WTC11 (cell line): ENCODE measurements around the gene KDF1. TPM values are rescaled to one million over a fixed set of nuclear protein-coding genes. Genes with fewer than 3 reads are reported as not detected.

Source experiments
- ATAC-seq: fragments of 200-7000 bp; cut with Tn5 transposase; 2 replicates; pipeline ENCODE4 v1.10.0; 2021; ENCODE audit warnings: mild to moderate bottlenecking, moderate library complexity
- CTCF ChIA-PET: fragments of 300-600 bp; sonication (Branson Sonifier 250); formaldehyde crosslinking; loops from one replicate; lab custom pipeline; 2021; ENCODE audit warnings: antibody characterized with exemption; lab: Charles Lee
- POLR2A ChIA-PET: fragments of 350-600 bp; sonication (Branson Sonifier 250); formaldehyde crosslinking; loops from one replicate; lab custom pipeline; 2021; ENCODE audit warnings: antibody characterized with exemption; lab: Charles Lee
- DNase-seq: peaks from one replicate; pipeline ENCODE4 v3.0.0; 2021; ENCODE audit warnings: low spot score
- H3K27ac Mint-ChIP-seq: 2 replicates; pipeline ENCODE4 v1.8.0; 2021; ENCODE audit warnings: mixed read lengths
- H3K27me3 Mint-ChIP-seq: 2 replicates; pipeline ENCODE4 v1.8.0; 2021; ENCODE audit warnings: low read depth, mild to moderate bottlenecking, moderate library complexity, mixed read lengths
- H3K36me3 Mint-ChIP-seq: 2 replicates; pipeline ENCODE4 v1.8.0; 2021; ENCODE audit warnings: mixed read lengths
- H3K4me1 Mint-ChIP-seq: 2 replicates; pipeline ENCODE4 v1.8.0; 2022; ENCODE audit warnings: mixed read lengths
- H3K4me3 Mint-ChIP-seq: 2 replicates; pipeline ENCODE4 v1.8.0; 2021; ENCODE audit warnings: mild to moderate bottlenecking, moderate library complexity, mixed read lengths
- H3K9me3 Mint-ChIP-seq: 2 replicates; pipeline ENCODE4 v1.8.0; 2021; ENCODE audit warnings: mixed read lengths
- ATF2 ChIP-seq: sonication (generic); formaldehyde crosslinking; IDR thresholded peaks from 2 replicates; pipeline ENCODE4 v1.8.1; 2022; ENCODE audit warnings: low read depth, missing genetic modification reagents, borderline replicate concordance
- CBFB ChIP-seq: sonication (generic); formaldehyde crosslinking; IDR thresholded peaks from 2 replicates; pipeline ENCODE4 v1.8.1; 2022; ENCODE audit warnings: mild to moderate bottlenecking, low read depth, missing genetic modification reagents
- FOXP1 ChIP-seq: sonication (generic); formaldehyde crosslinking; IDR thresholded peaks from 2 replicates; pipeline ENCODE4 v1.8.0; 2022; ENCODE audit warnings: missing genetic modification reagents, mild to moderate bottlenecking, moderate library complexity, borderline replicate concordance
- JAZF1 ChIP-seq: fragments of 250-450 bp; sonication (Bioruptor Pico); IDR thresholded peaks from 2 replicates; pipeline ENCODE4 v1.9.0; 2021; ENCODE audit warnings: moderate library complexity, mild to moderate bottlenecking, inconsistent platforms
- NR3C1 ChIP-seq: sonication (generic); formaldehyde crosslinking; conservative IDR thresholded peaks from 2 replicates; pipeline ENCODE4 v1.8.1; 2023; ENCODE audit warnings: low read depth, mild to moderate bottlenecking, missing genetic modification reagents
- RORB ChIP-seq: fragments of 250-450 bp; sonication (Bioruptor Pico); IDR thresholded peaks from 2 replicates; pipeline ENCODE4 v1.9.0; 2021; ENCODE audit warnings: mild to moderate bottlenecking
- SMAD3 ChIP-seq: sonication (generic); formaldehyde crosslinking; IDR thresholded peaks from 2 replicates; pipeline ENCODE4 v1.8.0; 2022; ENCODE audit warnings: missing genetic modification reagents, mild to moderate bottlenecking, borderline replicate concordance
- SOX15 ChIP-seq: fragments of 250-450 bp; sonication (Bioruptor Pico); IDR thresholded peaks from 2 replicates; pipeline ENCODE4 v1.9.0; 2021; ENCODE audit warnings: mild to moderate bottlenecking
- TCF7 ChIP-seq: sonication (generic); formaldehyde crosslinking; IDR thresholded peaks from 2 replicates; pipeline ENCODE4 v1.8.0; 2022; ENCODE audit warnings: mild to moderate bottlenecking, low read depth, missing genetic modification reagents, moderate library complexity
- TP53 ChIP-seq: sonication (generic); formaldehyde crosslinking; IDR thresholded peaks from 2 replicates; pipeline ENCODE4 v1.8.1; 2023; ENCODE audit warnings: mild to moderate bottlenecking, missing genetic modification reagents
- ZNF219 ChIP-seq: sonication (generic); formaldehyde crosslinking; IDR thresholded peaks from 2 replicates; pipeline ENCODE4 v1.8.0; 2023; ENCODE audit warnings: missing genetic modification reagents, mild to moderate bottlenecking, borderline replicate concordance
- ZNF317 ChIP-seq: sonication (generic); formaldehyde crosslinking; IDR thresholded peaks from 2 replicates; pipeline ENCODE4 v1.8.1; 2023; ENCODE audit warnings: low read depth, mild to moderate bottlenecking, moderate library complexity, missing genetic modification reagents, borderline replicate concordance
- ZNF416 ChIP-seq: fragments of 250-450 bp; sonication (Bioruptor Pico); IDR thresholded peaks from 2 replicates; pipeline ENCODE4 v1.9.0; 2021; ENCODE audit warnings: mild to moderate bottlenecking, inconsistent platforms
- ZNF425 ChIP-seq: fragments of 250-450 bp; sonication (Bioruptor Pico); conservative IDR thresholded peaks from 2 replicates; pipeline ENCODE4 v1.9.0; 2021; ENCODE audit warnings: mild to moderate bottlenecking
- total RNA-seq: library from RNA; stranded (reverse); gene quantifications from 3 replicates; pipeline ENCODE4 v1.2.3, GENCODE V29; 2021
- TF ChIP-seq, protein P1 (sequence below): sonication (generic); formaldehyde crosslinking; IDR thresholded peaks from 2 replicates; pipeline ENCODE4 v1.8.0; 2022; ENCODE audit warnings: mild to moderate bottlenecking, missing genetic modification reagents
- TF ChIP-seq, protein P2 (sequence below): fragments of 250-450 bp; sonication (Bioruptor Pico); IDR thresholded peaks from 2 replicates; pipeline ENCODE4 v1.8.0; 2021; ENCODE audit warnings: mild to moderate bottlenecking
- TF ChIP-seq, protein P3 (sequence below): sonication (generic); formaldehyde crosslinking; conservative IDR thresholded peaks from 2 replicates; pipeline ENCODE4 v1.8.1; 2022; ENCODE audit warnings: mild to moderate bottlenecking, missing genetic modification reagents
- TF ChIP-seq, protein P4 (sequence below): fragments of 200-600 bp; IDR thresholded peaks from 2 replicates; pipeline ENCODE4 v1.8.0; 2022; ENCODE audit warnings: antibody characterized with exemption

The KDF1 gene
- total RNA-seq, 1 experiment from 2014 or later = 19.0 TPM

DNA sequence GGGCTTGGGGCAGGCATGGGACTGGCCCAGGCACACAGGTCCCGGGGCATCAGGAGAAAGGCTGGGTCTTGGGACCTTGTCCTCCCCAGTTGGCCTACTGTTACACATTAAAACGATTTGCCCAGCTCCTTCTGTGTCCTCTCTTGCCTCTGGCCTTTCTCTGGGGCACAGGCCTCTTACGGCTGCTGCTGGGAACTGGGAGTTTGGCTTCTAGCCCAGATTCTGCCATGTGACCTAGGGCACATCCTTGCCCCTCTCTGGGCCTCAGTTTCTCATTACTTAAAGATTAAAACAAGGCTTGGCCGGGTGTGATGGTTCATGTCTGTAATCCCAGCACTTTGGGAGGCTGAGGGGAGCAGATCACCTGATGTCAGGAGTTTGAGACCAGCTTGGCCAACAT is 14.0 kb downstream of the KDF1 start:
- Mint-ChIP-seq H3K27me3 (no peaks in the 10 kb centered on the region), H3K4me1 (no peaks in the 10 kb centered on the region)

DNA sequence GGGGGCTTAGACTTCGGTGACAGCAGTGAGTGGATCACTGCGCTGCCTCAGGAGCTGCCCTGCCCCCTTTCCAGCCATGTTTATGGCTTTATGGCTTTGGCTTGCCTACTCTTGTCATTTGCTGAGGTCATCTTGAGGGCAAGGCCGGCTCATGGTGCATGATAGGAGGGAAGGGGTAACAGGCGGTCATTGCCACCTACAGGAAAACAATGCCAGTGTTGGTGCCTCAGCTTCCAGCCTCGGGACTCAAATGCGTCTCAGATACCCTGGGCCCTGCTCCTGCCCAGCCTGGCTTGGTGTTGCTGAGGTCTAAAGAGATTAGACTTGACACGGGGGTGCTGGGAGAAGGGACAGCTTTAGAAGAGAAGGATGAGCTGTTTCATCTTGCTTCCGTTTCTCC is 14.5 kb downstream of the KDF1 start:
- TF ChIP-seq ATF2 (no peak), ZNF425 (CRISPR knock-in tag) (no peak), ZNF219 (no peak), RORB (CRISPR knock-in tag) (no peak), FOXP1 (CRISPR knock-in tag) (no peak)
- TF ChIP-seq, protein P1, sequence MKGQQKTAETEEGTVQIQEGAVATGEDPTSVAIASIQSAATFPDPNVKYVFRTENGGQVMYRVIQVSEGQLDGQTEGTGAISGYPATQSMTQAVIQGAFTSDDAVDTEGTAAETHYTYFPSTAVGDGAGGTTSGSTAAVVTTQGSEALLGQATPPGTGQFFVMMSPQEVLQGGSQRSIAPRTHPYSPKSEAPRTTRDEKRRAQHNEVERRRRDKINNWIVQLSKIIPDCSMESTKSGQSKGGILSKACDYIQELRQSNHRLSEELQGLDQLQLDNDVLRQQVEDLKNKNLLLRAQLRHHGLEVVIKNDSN (CRISPR knock-in tag) = no peak
- TF ChIP-seq, protein P2, sequence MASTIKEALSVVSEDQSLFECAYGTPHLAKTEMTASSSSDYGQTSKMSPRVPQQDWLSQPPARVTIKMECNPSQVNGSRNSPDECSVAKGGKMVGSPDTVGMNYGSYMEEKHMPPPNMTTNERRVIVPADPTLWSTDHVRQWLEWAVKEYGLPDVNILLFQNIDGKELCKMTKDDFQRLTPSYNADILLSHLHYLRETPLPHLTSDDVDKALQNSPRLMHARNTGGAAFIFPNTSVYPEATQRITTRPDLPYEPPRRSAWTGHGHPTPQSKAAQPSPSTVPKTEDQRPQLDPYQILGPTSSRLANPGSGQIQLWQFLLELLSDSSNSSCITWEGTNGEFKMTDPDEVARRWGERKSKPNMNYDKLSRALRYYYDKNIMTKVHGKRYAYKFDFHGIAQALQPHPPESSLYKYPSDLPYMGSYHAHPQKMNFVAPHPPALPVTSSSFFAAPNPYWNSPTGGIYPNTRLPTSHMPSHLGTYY = no peak
- no peak for DNase-seq
- no peaks in the 10 kb centered on the region for H3K4me1 Mint-ChIP-seq
- H3K27me3 Mint-ChIP-seq = no peaks in the 10 kb centered on the region
- H3K4me3 Mint-ChIP-seq = no peak overlapping the region
- ChIA-PET POLR2A (no interaction called here), CTCF (no interaction called here)
- H3K36me3 Mint-ChIP-seq = peaks cover 47% of the 10 kb centered on the region
- H3K9me3 Mint-ChIP-seq = no peaks in the 10 kb centered on the region
- H3K27ac Mint-ChIP-seq = no peak overlapping the region
- ATAC-seq = no peak

More for the DNA sequence above, 14.0 kb downstream of the KDF1 start:
- peaks cover 45% of the 10 kb centered on the region for H3K36me3 Mint-ChIP-seq
- no peak overlapping the region for H3K27ac Mint-ChIP-seq
- H3K9me3 Mint-ChIP-seq = no peaks in the 10 kb centered on the region
- CTCF ChIA-PET = no interaction called here
- TF ChIP-seq, protein P3, sequence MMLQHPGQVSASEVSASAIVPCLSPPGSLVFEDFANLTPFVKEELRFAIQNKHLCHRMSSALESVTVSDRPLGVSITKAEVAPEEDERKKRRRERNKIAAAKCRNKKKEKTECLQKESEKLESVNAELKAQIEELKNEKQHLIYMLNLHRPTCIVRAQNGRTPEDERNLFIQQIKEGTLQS (CRISPR knock-in tag) = no peak
- TF ChIP-seq SOX15 (CRISPR knock-in tag) (no peak), ZNF416 (CRISPR knock-in tag) (no peak), TCF7 (CRISPR knock-in tag) (no peak), ZNF317 (CRISPR knock-in tag) (no peak), JAZF1 (CRISPR knock-in tag) (no peak)
- TF ChIP-seq, protein P4, sequence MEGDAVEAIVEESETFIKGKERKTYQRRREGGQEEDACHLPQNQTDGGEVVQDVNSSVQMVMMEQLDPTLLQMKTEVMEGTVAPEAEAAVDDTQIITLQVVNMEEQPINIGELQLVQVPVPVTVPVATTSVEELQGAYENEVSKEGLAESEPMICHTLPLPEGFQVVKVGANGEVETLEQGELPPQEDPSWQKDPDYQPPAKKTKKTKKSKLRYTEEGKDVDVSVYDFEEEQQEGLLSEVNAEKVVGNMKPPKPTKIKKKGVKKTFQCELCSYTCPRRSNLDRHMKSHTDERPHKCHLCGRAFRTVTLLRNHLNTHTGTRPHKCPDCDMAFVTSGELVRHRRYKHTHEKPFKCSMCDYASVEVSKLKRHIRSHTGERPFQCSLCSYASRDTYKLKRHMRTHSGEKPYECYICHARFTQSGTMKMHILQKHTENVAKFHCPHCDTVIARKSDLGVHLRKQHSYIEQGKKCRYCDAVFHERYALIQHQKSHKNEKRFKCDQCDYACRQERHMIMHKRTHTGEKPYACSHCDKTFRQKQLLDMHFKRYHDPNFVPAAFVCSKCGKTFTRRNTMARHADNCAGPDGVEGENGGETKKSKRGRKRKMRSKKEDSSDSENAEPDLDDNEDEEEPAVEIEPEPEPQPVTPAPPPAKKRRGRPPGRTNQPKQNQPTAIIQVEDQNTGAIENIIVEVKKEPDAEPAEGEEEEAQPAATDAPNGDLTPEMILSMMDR = no peak
- ATAC-seq (no peak), DNase-seq (no peak)
- POLR2A ChIA-PET = interaction anchor here (0.6 kb wide), 1 partner anchor 11 kb away, joined by 4 read pairs; no protein-coding TSS in a partner anchor
- no peak overlapping the region for H3K4me3 Mint-ChIP-seq

- Mint-ChIP-seq H3K9me3 (no peaks in the 10 kb centered on the region), H3K4me1 (no peaks in the 10 kb centered on the region)
- TF ChIP-seq SMAD3 (CRISPR knock-in tag) (no peak), NR3C1 (CRISPR knock-in tag) (no peak), TP53 (CRISPR knock-in tag) (no peak), CBFB (no peak)
- TF ChIP-seq, all 79 proteins: peak for 0
- no peak for DNase-seq
- H3K27ac Mint-ChIP-seq = no peak overlapping the region; the same call in 1 of the 2 replicates
- no peak overlapping the region for H3K4me3 Mint-ChIP-seq
- CTCF ChIA-PET = no interaction called here
- no peaks in the 10 kb centered on the region for H3K27me3 Mint-ChIP-seq
- ATAC-seq = no peak
- H3K36me3 Mint-ChIP-seq = peaks cover 47% of the 10 kb centered on the region
- POLR2A ChIA-PET = no interaction called here
These were observed 15.1 kb downstream of the KDF1 start for GRCh38 chr1:26945138-26945537.
